ENCODE data around the gene NEURL1. TPM values are rescaled to one million over a fixed set of nuclear protein-coding genes. Genes with fewer than 3 reads are reported as not detected.
"Not testable (repeated sequence)": the region's sequence is repeated elsewhere in the genome, so short reads cannot be mapped to it uniquely, and the experiment has no call there.

Gene NEURL1
- total and polyA plus RNA-seq, 4 donors: 0.16 to 2.8 (median 0.35) TPM

GRCh38 chr10:103498936-103499638 is 5.6 kb downstream of the NEURL1 start:
- Histone ChIP-seq H3K4me1 (ENCODE audit: control insufficient read depth in 1 of 2, insufficient read depth in 2 of 2, low read length in 2 of 2) (no peaks in the 10 kb centered on the region), H3K4me3 (ENCODE audit: low read length in 2 of 2) (no peak overlapping the region), H3K9me3 (ENCODE audit: control insufficient read depth, low read length) (no peaks in the 10 kb centered on the region), H3K27me3 (ENCODE audit: control insufficient read depth in 1 of 2, insufficient read depth in 2 of 2, low read length in 1 of 2) (no peaks in the 10 kb centered on the region), H3K36me3 (ENCODE audit: control insufficient read depth in 1 of 2, insufficient read depth in 2 of 2, low read length in 1 of 2) (no peaks in the 10 kb centered on the region), H3K27ac (ENCODE audit: low read depth in 1 of 2, low read length in 2 of 2) (no peak overlapping the region)
- intact Hi-C loops (cut with DNase I): no loop called here
- DNase-seq: peak in 1 of 2 donors; percentile 15
- no peak for ATAC-seq (ENCODE audit: low FRiP score)
- 87 to 88% methylated on average over 5 of the region's 5 CpGs for WGBS, 2 donors

DNA sequence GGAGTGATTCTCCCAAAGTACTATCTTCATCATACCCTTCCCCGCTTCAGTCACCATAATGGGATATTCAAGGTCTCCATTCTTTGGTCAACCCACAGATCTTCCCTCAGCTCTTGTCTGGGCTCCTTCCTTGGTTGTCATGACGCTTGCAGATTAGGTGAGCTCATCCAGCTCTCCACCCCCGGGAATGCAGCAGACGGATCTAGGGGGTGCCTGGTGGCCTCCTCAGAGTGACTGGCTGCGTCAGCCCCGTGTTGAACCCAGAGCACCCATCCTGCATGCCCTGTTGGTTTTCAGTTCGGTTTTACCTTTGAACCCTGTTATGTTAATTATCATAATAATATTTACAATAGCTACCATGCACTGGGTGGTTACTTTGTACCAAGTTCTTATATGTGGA is 6.4 kb downstream of the NEURL1 start:
- no peak overlapping the region for H3K27ac ChIP-seq (ENCODE audit: low read depth in 1 of 2, low read length in 2 of 2)
- no peak overlapping the region for H3K4me3 ChIP-seq (ENCODE audit: low read length in 2 of 2)
- no peaks in the 10 kb centered on the region for H3K4me1 ChIP-seq (ENCODE audit: control insufficient read depth in 1 of 2, insufficient read depth in 2 of 2, low read length in 2 of 2)
- H3K9me3 ChIP-seq (ENCODE audit: control insufficient read depth, low read length): no peaks in the 10 kb centered on the region
- DNase-seq (peak in 1 of 2 donors; percentile 9), ATAC-seq (ENCODE audit: low FRiP score) (no peak)
- H3K27me3 ChIP-seq (ENCODE audit: control insufficient read depth in 1 of 2, insufficient read depth in 2 of 2, low read length in 1 of 2): no peaks in the 10 kb centered on the region
- intact Hi-C loops (cut with DNase I): no loop called here
- H3K36me3 ChIP-seq (ENCODE audit: control insufficient read depth in 1 of 2, insufficient read depth in 2 of 2, low read length in 1 of 2): no peaks in the 10 kb centered on the region
- WGBS, 2 donors: 60 to 61% methylated on average over 7 of the region's 7 CpGs

- Histone ChIP-seq H3K4me3 (ENCODE audit: low read length in 2 of 2) (no peak overlapping the region), H3K9me3 (ENCODE audit: control insufficient read depth, low read length) (no peaks in the 10 kb centered on the region), H3K27ac (ENCODE audit: low read depth in 1 of 2, low read length in 2 of 2) (no peak overlapping the region), H3K4me1 (ENCODE audit: control insufficient read depth in 1 of 2, insufficient read depth in 2 of 2, low read length in 2 of 2) (no peaks in the 10 kb centered on the region), H3K27me3 (ENCODE audit: control insufficient read depth in 1 of 2, insufficient read depth in 2 of 2, low read length in 1 of 2) (no peaks in the 10 kb centered on the region), H3K36me3 (ENCODE audit: control insufficient read depth in 1 of 2, insufficient read depth in 2 of 2, low read length in 1 of 2) (no peaks in the 10 kb centered on the region)
- DNase-seq (no peak), ATAC-seq (ENCODE audit: low FRiP score) (no peak)
- WGBS, 2 donors: 72 to 74% methylated on average over 6 of the region's 6 CpGs
- intact Hi-C loops (cut with DNase I): no loop called here
These were observed 7.0 kb downstream of the NEURL1 start for GRCh38 chr10:103500481-103500880.

DNA sequence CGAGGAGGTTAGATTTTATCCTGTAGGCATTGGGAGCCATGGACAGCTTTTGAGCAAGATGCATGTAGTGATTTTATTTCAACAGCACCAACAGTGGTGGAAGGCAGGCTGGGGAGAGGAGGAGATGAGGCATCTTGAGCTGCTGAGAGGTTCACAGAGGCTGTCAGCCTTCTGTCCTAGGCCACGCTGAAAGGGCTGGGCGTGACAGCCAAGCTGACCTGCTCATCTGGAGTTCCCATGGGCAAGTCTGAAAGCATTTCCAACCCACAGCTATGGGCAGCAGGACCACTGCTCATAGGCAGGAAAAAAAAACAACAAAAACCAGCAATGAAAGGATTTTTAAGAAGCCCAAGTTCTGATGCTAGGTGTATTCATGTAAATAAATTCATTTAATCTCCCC is 7.7 kb downstream of the NEURL1 start:
- intact Hi-C loops (cut with DNase I): no loop called here
- DNase-seq (peak in 1 of 2 donors; percentile 28), ATAC-seq (ENCODE audit: low FRiP score) (no peak)
- no peak overlapping the region for H3K27ac ChIP-seq (ENCODE audit: low read depth in 1 of 2, low read length in 2 of 2)
- 91 to 95% methylated on average over 3 of the region's 3 CpGs for WGBS, 2 donors
- H3K36me3 ChIP-seq (ENCODE audit: control insufficient read depth in 1 of 2, insufficient read depth in 2 of 2, low read length in 1 of 2): no peaks in the 10 kb centered on the region
- no peaks in the 10 kb centered on the region for H3K4me1 ChIP-seq (ENCODE audit: control insufficient read depth in 1 of 2, insufficient read depth in 2 of 2, low read length in 2 of 2)
- H3K27me3 ChIP-seq (ENCODE audit: control insufficient read depth in 1 of 2, insufficient read depth in 2 of 2, low read length in 1 of 2): no peaks in the 10 kb centered on the region
- no peaks in the 10 kb centered on the region for H3K9me3 ChIP-seq (ENCODE audit: control insufficient read depth, low read length)
- no peak overlapping the region for H3K4me3 ChIP-seq (ENCODE audit: low read length in 2 of 2)

- intact Hi-C loops (cut with DNase I): no loop called here
- H3K27me3 ChIP-seq (ENCODE audit: control insufficient read depth in 1 of 2, insufficient read depth in 2 of 2, low read length in 1 of 2): no peaks in the 10 kb centered on the region
- no peaks in the 10 kb centered on the region for H3K4me1 ChIP-seq (ENCODE audit: control insufficient read depth in 1 of 2, insufficient read depth in 2 of 2, low read length in 2 of 2)
- peak in 1 of 2 donors; percentile 47 for DNase-seq
- H3K36me3 ChIP-seq (ENCODE audit: control insufficient read depth in 1 of 2, insufficient read depth in 2 of 2, low read length in 1 of 2): no peaks in the 10 kb centered on the region
- H3K27ac ChIP-seq (ENCODE audit: low read depth in 1 of 2, low read length in 2 of 2): no peak overlapping the region
- ATAC-seq (ENCODE audit: low FRiP score): peak; percentile 30
- no peaks in the 10 kb centered on the region for H3K9me3 ChIP-seq (ENCODE audit: control insufficient read depth, low read length)
- no peak overlapping the region for H3K4me3 ChIP-seq (ENCODE audit: low read length in 2 of 2)
- 81 to 88% methylated on average over 12 to 13 of the region's 13 CpGs for WGBS, 2 donors
These were observed 9.6 kb downstream of the NEURL1 start for GRCh38 chr10:103502849-103503660.

DNA sequence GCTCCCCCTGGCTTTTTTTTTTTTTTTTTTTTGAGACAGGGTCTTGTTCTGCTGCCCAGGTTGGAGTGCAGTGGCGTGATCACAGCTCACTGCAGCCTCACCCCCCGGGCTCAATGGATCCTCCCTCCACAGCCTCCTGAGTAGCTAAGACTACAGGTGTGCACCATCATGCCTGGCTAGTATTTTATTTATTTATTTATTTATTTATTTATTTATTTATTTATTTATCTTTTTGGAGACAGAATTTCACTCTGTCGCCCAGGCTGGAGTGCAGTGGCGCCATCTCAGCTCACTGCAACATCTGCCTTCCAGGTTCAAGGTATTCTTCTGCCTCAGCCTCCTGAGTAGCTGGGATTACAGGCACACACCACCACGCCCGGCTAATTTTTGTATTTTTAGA is 10.3 kb downstream of the NEURL1 start:
- DNase-seq: peak in 1 of 2 donors; percentile 21
- WGBS, 2 donors: 96 to 97% methylated on average over 6 of the region's 6 CpGs

DNA sequence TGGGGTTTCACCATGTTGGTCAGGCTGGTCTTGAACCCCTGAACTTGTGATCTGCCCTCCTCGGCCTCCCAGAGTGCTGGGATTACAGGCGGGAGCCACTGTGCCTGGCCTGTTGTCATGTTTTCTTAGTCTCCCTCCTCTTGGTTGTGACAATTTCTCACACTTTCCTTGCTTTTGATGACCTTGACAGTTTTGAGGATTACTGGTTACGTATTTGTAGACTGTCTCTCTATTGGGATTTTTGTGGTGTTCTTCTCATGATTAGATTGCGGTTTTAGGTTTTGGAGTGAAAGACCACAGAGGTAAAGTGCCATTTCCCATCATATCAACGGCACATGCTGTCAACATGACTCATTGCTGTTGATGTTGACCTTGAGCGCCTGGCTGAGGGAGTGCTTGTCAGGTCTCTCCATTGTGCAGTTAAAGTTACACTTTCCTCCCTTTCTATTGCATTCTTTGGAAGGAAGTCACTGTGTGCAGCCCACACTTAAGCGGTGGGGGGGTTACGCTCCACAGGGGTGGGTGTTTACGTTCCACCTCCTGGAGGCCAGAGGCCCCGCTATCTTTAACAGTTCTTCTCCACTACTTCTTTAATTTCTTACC is 10.8 kb downstream of the NEURL1 start:
- 45 to 46% methylated on average over 10 of the region's 10 CpGs for WGBS, 2 donors
- Histone ChIP-seq H3K9me3 (ENCODE audit: control insufficient read depth, low read length) (no peaks in the 10 kb centered on the region), H3K4me3 (ENCODE audit: low read length in 2 of 2) (no peak overlapping the region), H3K36me3 (ENCODE audit: control insufficient read depth in 1 of 2, insufficient read depth in 2 of 2, low read length in 1 of 2) (no peaks in the 10 kb centered on the region), H3K27ac (ENCODE audit: low read depth in 1 of 2, low read length in 2 of 2) (no peak overlapping the region), H3K4me1 (ENCODE audit: control insufficient read depth in 1 of 2, insufficient read depth in 2 of 2, low read length in 2 of 2) (no peaks in the 10 kb centered on the region), H3K27me3 (ENCODE audit: control insufficient read depth in 1 of 2, insufficient read depth in 2 of 2, low read length in 1 of 2) (no peaks in the 10 kb centered on the region)
- DNase-seq (peak in 1 of 2 donors; percentile 40), ATAC-seq (ENCODE audit: low FRiP score) (no peak)
- intact Hi-C loops (cut with DNase I): no loop called here

More for the DNA sequence above, 10.3 kb downstream of the NEURL1 start:
- H3K4me3 ChIP-seq (ENCODE audit: low read length in 2 of 2); H3K27ac ChIP-seq (ENCODE audit: low read depth in 1 of 2, low read length in 2 of 2); H3K27me3 ChIP-seq (ENCODE audit: control insufficient read depth in 1 of 2, insufficient read depth in 2 of 2, low read length in 1 of 2); intact Hi-C loops (cut with DNase I); H3K4me1 ChIP-seq (ENCODE audit: control insufficient read depth in 1 of 2, insufficient read depth in 2 of 2, low read length in 2 of 2); ATAC-seq (ENCODE audit: low FRiP score); H3K36me3 ChIP-seq (ENCODE audit: control insufficient read depth in 1 of 2, insufficient read depth in 2 of 2, low read length in 1 of 2); H3K9me3 ChIP-seq (ENCODE audit: control insufficient read depth, low read length): not testable (repeated sequence)

DNA sequence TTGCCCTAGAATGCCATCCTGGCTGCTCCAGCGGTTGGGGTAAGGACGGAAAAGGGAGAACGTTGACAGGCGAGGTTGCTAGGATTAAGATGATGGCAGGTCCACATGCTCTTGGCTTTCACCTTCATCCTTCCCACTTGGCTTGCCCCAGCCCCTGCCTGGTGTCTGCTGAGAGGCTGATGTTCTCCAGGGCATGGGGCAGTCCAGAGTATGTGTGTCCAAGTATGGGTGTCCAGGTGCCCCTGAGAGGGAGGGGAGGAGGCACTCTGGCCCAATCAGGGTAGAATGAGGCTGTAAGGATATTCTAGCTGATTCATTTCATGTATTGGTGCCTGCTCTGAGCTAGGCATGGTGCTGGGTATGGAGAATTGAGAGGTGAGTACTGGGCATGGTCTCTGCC is 12.6 kb downstream of the NEURL1 start:
- Histone ChIP-seq H3K27ac (ENCODE audit: low read depth in 1 of 2, low read length in 2 of 2) (no peak overlapping the region), H3K4me1 (ENCODE audit: control insufficient read depth in 1 of 2, insufficient read depth in 2 of 2, low read length in 2 of 2) (no peaks in the 10 kb centered on the region), H3K9me3 (ENCODE audit: control insufficient read depth, low read length) (no peaks in the 10 kb centered on the region), H3K36me3 (ENCODE audit: control insufficient read depth in 1 of 2, insufficient read depth in 2 of 2, low read length in 1 of 2) (no peaks in the 10 kb centered on the region), H3K27me3 (ENCODE audit: control insufficient read depth in 1 of 2, insufficient read depth in 2 of 2, low read length in 1 of 2) (no peaks in the 10 kb centered on the region), H3K4me3 (ENCODE audit: low read length in 2 of 2) (no peak overlapping the region)
- intact Hi-C loops (cut with DNase I): no loop called here
- DNase-seq (peak in 1 of 2 donors; percentile 25), ATAC-seq (ENCODE audit: low FRiP score) (no peak)
- 76 to 92% methylated on average over 4 of the region's 4 CpGs for WGBS, 2 donors
